Measurements from ENCODE around the gene TPST1. TPM values are rescaled to one million over a fixed set of nuclear protein-coding genes. Genes with fewer than 3 reads are reported as not detected.
"Not testable (repeated sequence)": the region's sequence is repeated elsewhere in the genome, so short reads cannot be mapped to it uniquely, and the experiment has no call there.

TPST1 gene
- total and polyA plus RNA-seq, 2 donors (not counting 1 experiment from before 2014, with no cell fraction given), result 81.8 to 151 TPM

DNA sequence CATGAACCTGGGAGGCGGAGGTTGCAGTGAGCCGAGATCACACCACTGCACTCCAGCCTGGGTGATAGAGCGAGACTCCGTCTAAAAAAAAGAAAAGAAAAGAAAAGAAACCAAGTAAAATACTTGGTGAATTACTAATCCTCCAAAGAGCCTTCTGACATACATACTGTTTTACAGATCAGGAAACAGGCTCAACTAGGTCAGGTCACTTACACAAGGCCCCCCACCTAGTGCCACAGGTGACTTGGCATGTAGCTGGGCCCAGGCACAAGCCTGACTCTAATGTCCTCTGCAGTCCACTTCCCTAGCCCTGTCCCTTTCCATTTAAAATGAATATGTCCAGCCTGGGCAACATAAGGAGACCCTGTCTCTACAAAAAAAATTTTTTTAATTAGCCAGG lies 157.0 kb downstream of the TPST1 start:
- H3K36me3 ChIP-seq (ENCODE audit: control insufficient read depth, insufficient read depth, low read length), result peaks cover 3% of the 10 kb centered on the region
- no peak overlapping the region for H2AFZ ChIP-seq (ENCODE audit: low read length)
- no peak overlapping the region for H3K9ac ChIP-seq (ENCODE audit: insufficient read depth, low read length)
- TF ChIP-seq, protein P1, sequence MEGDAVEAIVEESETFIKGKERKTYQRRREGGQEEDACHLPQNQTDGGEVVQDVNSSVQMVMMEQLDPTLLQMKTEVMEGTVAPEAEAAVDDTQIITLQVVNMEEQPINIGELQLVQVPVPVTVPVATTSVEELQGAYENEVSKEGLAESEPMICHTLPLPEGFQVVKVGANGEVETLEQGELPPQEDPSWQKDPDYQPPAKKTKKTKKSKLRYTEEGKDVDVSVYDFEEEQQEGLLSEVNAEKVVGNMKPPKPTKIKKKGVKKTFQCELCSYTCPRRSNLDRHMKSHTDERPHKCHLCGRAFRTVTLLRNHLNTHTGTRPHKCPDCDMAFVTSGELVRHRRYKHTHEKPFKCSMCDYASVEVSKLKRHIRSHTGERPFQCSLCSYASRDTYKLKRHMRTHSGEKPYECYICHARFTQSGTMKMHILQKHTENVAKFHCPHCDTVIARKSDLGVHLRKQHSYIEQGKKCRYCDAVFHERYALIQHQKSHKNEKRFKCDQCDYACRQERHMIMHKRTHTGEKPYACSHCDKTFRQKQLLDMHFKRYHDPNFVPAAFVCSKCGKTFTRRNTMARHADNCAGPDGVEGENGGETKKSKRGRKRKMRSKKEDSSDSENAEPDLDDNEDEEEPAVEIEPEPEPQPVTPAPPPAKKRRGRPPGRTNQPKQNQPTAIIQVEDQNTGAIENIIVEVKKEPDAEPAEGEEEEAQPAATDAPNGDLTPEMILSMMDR (conservative IDR thresholded peaks at IDR 0.05 in 1 of 2, IDR thresholded peaks at IDR 0.05 in 1 of 2; ENCODE audit: low read depth in 1 of 2, low read length in 2 of 2), result no peak
- no peak for TF ChIP-seq EZH2 (IDR thresholded peaks at IDR 0.05; ENCODE audit: low read length, missing control alignments)
- H3K9me3 ChIP-seq (ENCODE audit: control insufficient read depth, insufficient read depth, low read depth, low read length), result no peaks in the 10 kb centered on the region
- no peak overlapping the region for H3K4me2 ChIP-seq (ENCODE audit: extremely low read depth, insufficient read depth, low read length)
- H3K27ac ChIP-seq (ENCODE audit: insufficient read depth, low read length), result no peak overlapping the region
- no peaks in the 10 kb centered on the region for H3K79me2 ChIP-seq (ENCODE audit: control insufficient read depth, insufficient read depth, low read length)
- no peaks in the 10 kb centered on the region for H4K20me1 ChIP-seq (ENCODE audit: control insufficient read depth, extremely low read depth, insufficient read depth, low read length)
- no peaks in the 10 kb centered on the region for H3K27me3 ChIP-seq (ENCODE audit: control insufficient read depth, insufficient read depth, low read length)
- H3K4me3 ChIP-seq (replicated peaks in 1 of 4; ENCODE audit: control extremely low read depth in 1 of 4, insufficient read depth in 1 of 4, low read depth in 3 of 4, low read length in 4 of 4), result no peak overlapping the region
- no peaks in the 10 kb centered on the region for H3K4me1 ChIP-seq (ENCODE audit: control insufficient read depth, extremely low read depth, insufficient read depth, low read length)
- DNase-seq (ENCODE audit: low read depth in 2 of 2), result no peak

DNA sequence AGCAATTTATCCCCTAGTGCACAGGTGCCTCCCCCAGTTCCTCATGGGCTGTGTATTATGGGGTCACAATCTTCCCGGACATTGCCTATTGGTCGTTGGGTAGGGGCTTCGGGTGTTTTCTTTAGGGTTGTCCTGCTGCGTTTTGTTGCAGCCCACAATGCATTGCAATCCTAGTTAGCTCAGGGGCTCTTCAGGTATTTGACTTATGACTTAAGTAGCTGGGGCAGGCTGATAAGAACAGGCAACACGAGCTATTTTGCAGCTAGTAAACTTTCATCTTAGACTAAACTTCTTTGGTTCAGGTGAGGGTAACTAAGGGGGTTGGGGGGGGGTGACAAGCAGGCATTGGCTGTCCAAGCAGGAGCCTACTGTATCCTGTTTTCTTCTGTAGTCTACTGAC lies 158.5 kb downstream of the TPST1 start:
- no peak overlapping the region for H3K4me2 ChIP-seq (ENCODE audit: extremely low read depth, insufficient read depth, low read length)
- H3K36me3 ChIP-seq (ENCODE audit: control insufficient read depth, insufficient read depth, low read length), result peaks cover 3% of the 10 kb centered on the region
- H3K4me3 ChIP-seq (replicated peaks in 1 of 4; ENCODE audit: control extremely low read depth in 1 of 4, insufficient read depth in 1 of 4, low read depth in 3 of 4, low read length in 4 of 4), result no peak overlapping the region

DNA sequence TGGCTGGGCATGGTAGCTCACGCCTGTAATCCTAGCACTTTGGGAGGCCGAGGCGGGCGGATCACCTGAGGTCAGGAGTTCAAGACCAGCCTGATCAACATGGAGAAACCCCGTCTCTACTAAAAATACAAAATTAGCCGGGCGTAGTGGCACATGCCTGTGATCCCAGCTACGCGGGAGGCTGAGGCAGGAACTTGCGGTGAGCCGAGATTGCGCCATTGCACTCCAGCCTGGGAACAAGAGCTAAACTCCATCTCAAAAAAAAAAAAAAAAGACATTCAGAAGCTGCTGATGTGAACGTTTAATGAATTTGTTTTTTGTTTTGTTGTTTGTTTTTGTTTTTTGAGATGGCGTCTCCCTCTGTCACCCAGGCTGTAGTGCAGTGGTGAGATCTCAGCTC lies 159.9 kb downstream of the TPST1 start:
- not testable (repeated sequence) for H3K27ac ChIP-seq (ENCODE audit: insufficient read depth, low read length); H3K4me2 ChIP-seq (ENCODE audit: extremely low read depth, insufficient read depth, low read length); H3K9me3 ChIP-seq (ENCODE audit: control insufficient read depth, insufficient read depth, low read depth, low read length); H3K27me3 ChIP-seq (ENCODE audit: control insufficient read depth, insufficient read depth, low read length); H3K4me1 ChIP-seq (ENCODE audit: control insufficient read depth, extremely low read depth, insufficient read depth, low read length); H3K36me3 ChIP-seq (ENCODE audit: control insufficient read depth, insufficient read depth, low read length); H3K79me2 ChIP-seq (ENCODE audit: control insufficient read depth, insufficient read depth, low read length); H2AFZ ChIP-seq (ENCODE audit: low read length); H3K9ac ChIP-seq (ENCODE audit: insufficient read depth, low read length); DNase-seq (ENCODE audit: low read depth in 2 of 2); H3K4me3 ChIP-seq (replicated peaks in 1 of 4; ENCODE audit: control extremely low read depth in 1 of 4, insufficient read depth in 1 of 4, low read depth in 3 of 4, low read length in 4 of 4); H4K20me1 ChIP-seq (ENCODE audit: control insufficient read depth, extremely low read depth, insufficient read depth, low read length)

More for the DNA sequence above, 158.5 kb downstream of the TPST1 start:
- DNase-seq (ENCODE audit: low read depth in 2 of 2), result no peak
- H3K27me3 ChIP-seq (ENCODE audit: control insufficient read depth, insufficient read depth, low read length), result no peaks in the 10 kb centered on the region
- H3K79me2 ChIP-seq (ENCODE audit: control insufficient read depth, insufficient read depth, low read length), result no peaks in the 10 kb centered on the region
- TF ChIP-seq, protein P1 (conservative IDR thresholded peaks at IDR 0.05 in 1 of 2, IDR thresholded peaks at IDR 0.05 in 1 of 2; ENCODE audit: low read depth in 1 of 2, low read length in 2 of 2), result no peak
- no peak for TF ChIP-seq EZH2 (IDR thresholded peaks at IDR 0.05; ENCODE audit: low read length, missing control alignments)
- H3K9ac ChIP-seq (ENCODE audit: insufficient read depth, low read length), result no peak overlapping the region
- H2AFZ ChIP-seq (ENCODE audit: low read length), result no peak overlapping the region
- no peak overlapping the region for H3K27ac ChIP-seq (ENCODE audit: insufficient read depth, low read length)
- H3K9me3 ChIP-seq (ENCODE audit: control insufficient read depth, insufficient read depth, low read depth, low read length), result no peaks in the 10 kb centered on the region
- no peaks in the 10 kb centered on the region for H3K4me1 ChIP-seq (ENCODE audit: control insufficient read depth, extremely low read depth, insufficient read depth, low read length)
- no peaks in the 10 kb centered on the region for H4K20me1 ChIP-seq (ENCODE audit: control insufficient read depth, extremely low read depth, insufficient read depth, low read length)
